ENCODE measurements around the gene ICOS. TPM values are rescaled to one million over a fixed set of nuclear protein-coding genes. Genes with fewer than 3 reads are reported as not detected.

Gene ICOS
- total RNA-seq, 1 experiment from 2014 or later = not detected

GRCh38 chr2:203988500-203989260, 52.1 kb downstream of the ICOS start:
- no peaks in the 10 kb centered on the region for H3K9me3 Mint-ChIP-seq (ENCODE audit: unreplicated experiment)
- DNase-seq = no peak
- BruUV-seq (replicated peaks) = no TSS peak
- H3K4me1 Mint-ChIP-seq (ENCODE audit: low read depth, unreplicated experiment) = no peaks in the 10 kb centered on the region
- no peak for TF ChIP-seq CTCF (IDR thresholded peaks at IDR 0.05; ENCODE audit: insufficient read depth in 1 of 2, low read depth in 1 of 2, low read length in 1 of 2, severe bottlenecking in 1 of 2, unreplicated experiment in 1 of 2)
- no peak overlapping the region for H3K27ac Mint-ChIP-seq (ENCODE audit: unreplicated experiment)
- H3K27me3 Mint-ChIP-seq (ENCODE audit: insufficient read depth, unreplicated experiment) = peaks cover 3% of the 10 kb centered on the region
- no peaks in the 10 kb centered on the region for H3K27me3 ChIP-seq (replicated peaks; ENCODE audit: control insufficient read depth, insufficient read depth, low read length)
- ChIA-PET POLR2A (no interaction called here), CTCF (no interaction called here)
- no peak overlapping the region for H3K4me3 Mint-ChIP-seq (ENCODE audit: unreplicated experiment)
- intact Hi-C loops (cut with micrococcal nuclease; ENCODE audit: unreplicated experiment) = no loop called here
- H3K9me3 ChIP-seq = no peaks in the 10 kb centered on the region
- no peaks in the 10 kb centered on the region for H3K4me1 ChIP-seq
- no peaks in the 10 kb centered on the region for H3K36me3 ChIP-seq (ENCODE audit: control insufficient read depth, insufficient read depth, low read length)
- H3K4me3 ChIP-seq (ENCODE audit: low read depth, low read length) = no peak overlapping the region
- no peaks in the 10 kb centered on the region for H3K36me3 Mint-ChIP-seq (ENCODE audit: insufficient read depth, unreplicated experiment)

GRCh38 chr2:203989521-203989920, 53.0 kb downstream of the ICOS start:
- no peak for DNase-seq
- no peaks in the 10 kb centered on the region for H3K36me3 ChIP-seq (ENCODE audit: control insufficient read depth, insufficient read depth, low read length)
- Mint-ChIP-seq H3K4me3 (ENCODE audit: unreplicated experiment) (no peak overlapping the region), H3K27me3 (ENCODE audit: insufficient read depth, unreplicated experiment) (no peaks in the 10 kb centered on the region), H3K36me3 (ENCODE audit: insufficient read depth, unreplicated experiment) (no peaks in the 10 kb centered on the region), H3K4me1 (ENCODE audit: low read depth, unreplicated experiment) (no peaks in the 10 kb centered on the region), H3K9me3 (ENCODE audit: unreplicated experiment) (no peaks in the 10 kb centered on the region), H3K27ac (ENCODE audit: unreplicated experiment) (no peak overlapping the region)
- CTCF ChIA-PET = no interaction called here
- intact Hi-C loops (cut with micrococcal nuclease; ENCODE audit: unreplicated experiment) = no loop called here
- H3K4me3 ChIP-seq (ENCODE audit: low read depth, low read length) = no peak overlapping the region
- POLR2A ChIA-PET = no interaction called here
- H3K9me3 ChIP-seq = no peaks in the 10 kb centered on the region
- peaks cover 6% of the 10 kb centered on the region for H3K4me1 ChIP-seq
- H3K27me3 ChIP-seq (replicated peaks; ENCODE audit: control insufficient read depth, insufficient read depth, low read length) = no peaks in the 10 kb centered on the region
- BruUV-seq (replicated peaks) = no TSS peak
- TF ChIP-seq CTCF (IDR thresholded peaks at IDR 0.05; ENCODE audit: insufficient read depth in 1 of 2, low read depth in 1 of 2, low read length in 1 of 2, severe bottlenecking in 1 of 2, unreplicated experiment in 1 of 2) = no peak

DNA sequence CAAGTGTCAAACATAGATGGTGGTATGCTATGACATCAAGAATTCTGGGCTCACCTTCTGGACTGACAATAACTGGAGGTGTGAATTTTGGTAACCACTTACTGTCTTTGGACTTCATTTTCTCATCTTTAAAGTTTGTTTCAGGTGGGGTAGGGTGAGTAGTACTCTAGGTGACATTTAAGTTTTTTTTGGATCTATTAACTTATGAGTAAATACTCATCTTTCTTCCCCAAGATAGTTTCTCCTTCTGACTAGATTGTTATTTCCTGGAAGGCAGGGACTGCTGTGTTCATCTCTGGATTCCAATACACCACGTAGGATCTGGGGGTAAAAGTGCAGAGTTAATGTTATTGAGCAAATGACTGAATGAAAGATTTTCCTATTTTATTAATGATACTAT, 55.9 kb downstream of the ICOS start:
- CTCF ChIA-PET = no interaction called here
- H3K9me3 ChIP-seq = no peaks in the 10 kb centered on the region
- TF ChIP-seq CTCF (IDR thresholded peaks at IDR 0.05; ENCODE audit: insufficient read depth in 1 of 2, low read depth in 1 of 2, low read length in 1 of 2, severe bottlenecking in 1 of 2, unreplicated experiment in 1 of 2) = no peak
- H3K4me3 Mint-ChIP-seq (ENCODE audit: unreplicated experiment) = no peak overlapping the region
- DNase-seq = no peak
- no peaks in the 10 kb centered on the region for H3K36me3 Mint-ChIP-seq (ENCODE audit: insufficient read depth, unreplicated experiment)
- no peaks in the 10 kb centered on the region for H3K36me3 ChIP-seq (ENCODE audit: control insufficient read depth, insufficient read depth, low read length)
- peaks cover 19% of the 10 kb centered on the region for H3K4me1 ChIP-seq
- H3K27me3 ChIP-seq (replicated peaks; ENCODE audit: control insufficient read depth, insufficient read depth, low read length) = no peaks in the 10 kb centered on the region
- H3K4me3 ChIP-seq (ENCODE audit: low read depth, low read length) = no peak overlapping the region
- H3K4me1 Mint-ChIP-seq (ENCODE audit: low read depth, unreplicated experiment) = peaks cover 11% of the 10 kb centered on the region
- no TSS peak for BruUV-seq (replicated peaks)
- no peak overlapping the region for H3K27ac Mint-ChIP-seq (ENCODE audit: unreplicated experiment)
- H3K27me3 Mint-ChIP-seq (ENCODE audit: insufficient read depth, unreplicated experiment) = no peaks in the 10 kb centered on the region
- POLR2A ChIA-PET = no interaction called here
- intact Hi-C loops (cut with micrococcal nuclease; ENCODE audit: unreplicated experiment) = no loop called here
- H3K9me3 Mint-ChIP-seq (ENCODE audit: unreplicated experiment) = no peaks in the 10 kb centered on the region

Data from Caco-2 (cell line).